Liver (tissue), 3 donors: ENCODE results near the gene CYP24A1.

Experiments
- ATF3 ChIP-seq: IDR thresholded peaks from 2 replicates; pipeline ENCODE4 v1.6.1; 2016; ENCODE audit warnings: antibody characterized with exemption
- EGR1 ChIP-seq, 2 donors: IDR thresholded peaks; 2 replicates each; pipeline ENCODE4 v1.6.1; 2016 to 2018; ENCODE audit warnings: antibody characterized with exemption in 2 of 2, low read depth in 2 of 2
- FOXA2 ChIP-seq: IDR thresholded peaks from 2 replicates; pipeline ENCODE4 v1.6.1; 2016; ENCODE audit warnings: antibody characterized with exemption
- HNF4G ChIP-seq: IDR thresholded peaks from 2 replicates; pipeline ENCODE4 v1.6.1; 2016; ENCODE audit warnings: antibody characterized with exemption
- NR2F2 ChIP-seq: IDR thresholded peaks from 2 replicates; pipeline ENCODE4 v1.6.1; 2016; ENCODE audit warnings: antibody characterized with exemption
- TAF1 ChIP-seq: conservative IDR thresholded peaks from 2 replicates; pipeline ENCODE4 v1.6.1; 2016; ENCODE audit warnings: antibody characterized with exemption, mild to moderate bottlenecking
- TF ChIP-seq, protein P1 (sequence below): fragments of 150-350 bp; IDR thresholded peaks from 2 replicates; pipeline ENCODE4 v1.5.1; 2017; ENCODE audit warnings: improper control_type of control experiment, low read depth, low read length; ENCODE audit not compliant: missing input control
- donor health status: healthy.
- donor health status: healthy.

GRCh38 chr20:54161821-54162149 lies 12.0 kb downstream of the CYP24A1 start:
- TF ChIP-seq, protein P1, sequence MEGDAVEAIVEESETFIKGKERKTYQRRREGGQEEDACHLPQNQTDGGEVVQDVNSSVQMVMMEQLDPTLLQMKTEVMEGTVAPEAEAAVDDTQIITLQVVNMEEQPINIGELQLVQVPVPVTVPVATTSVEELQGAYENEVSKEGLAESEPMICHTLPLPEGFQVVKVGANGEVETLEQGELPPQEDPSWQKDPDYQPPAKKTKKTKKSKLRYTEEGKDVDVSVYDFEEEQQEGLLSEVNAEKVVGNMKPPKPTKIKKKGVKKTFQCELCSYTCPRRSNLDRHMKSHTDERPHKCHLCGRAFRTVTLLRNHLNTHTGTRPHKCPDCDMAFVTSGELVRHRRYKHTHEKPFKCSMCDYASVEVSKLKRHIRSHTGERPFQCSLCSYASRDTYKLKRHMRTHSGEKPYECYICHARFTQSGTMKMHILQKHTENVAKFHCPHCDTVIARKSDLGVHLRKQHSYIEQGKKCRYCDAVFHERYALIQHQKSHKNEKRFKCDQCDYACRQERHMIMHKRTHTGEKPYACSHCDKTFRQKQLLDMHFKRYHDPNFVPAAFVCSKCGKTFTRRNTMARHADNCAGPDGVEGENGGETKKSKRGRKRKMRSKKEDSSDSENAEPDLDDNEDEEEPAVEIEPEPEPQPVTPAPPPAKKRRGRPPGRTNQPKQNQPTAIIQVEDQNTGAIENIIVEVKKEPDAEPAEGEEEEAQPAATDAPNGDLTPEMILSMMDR, result no peak
- no peak for TF ChIP-seq ATF3
- TF ChIP-seq TAF1, result no peak
- TF ChIP-seq FOXA2, result no peak
- TF ChIP-seq NR2F2, result no peak
- no peak for TF ChIP-seq EGR1 (IDR thresholded peaks at IDR 0.05; ENCODE audit: low read depth in 2 of 2)
- no peak for TF ChIP-seq HNF4G
